Stimulated activated CD4-positive, alpha-beta T cell treated with anti-CD3 and anti-CD28 coated beads, Interleukin-12 subunit alpha, Interleukin-12 subunit beta, amount 100 ng/mL, for 24 hours (primary cell): ENCODE data around the gene KLHL12.
A peak's percentile ranks its signal among the peaks of the same experiment; 100 is the strongest.

Source experiments
- DNase-seq, 2 experiments: peaks; one replicate each; pipeline ENCODE4 v3.0.0-alpha.2; 2020; ENCODE audit warnings: low read depth in 2 of 2

Gene KLHL12

GRCh38 chr1:202926581-202927491 is at the start of gene KLHL12:
Gene KLHL12, minus strand, starts transcription at chr1:202927234. Its CDS starts 2,072 bp downstream, at chr1:202925162.
- peak; percentile 92 to 93 for DNase-seq

GRCh38 chr1:202976633-202977032 is 49.6 kb upstream of the KLHL12 start:
- no peak for DNase-seq

- DNase-seq = no peak
These were observed 47.8 kb upstream of the KLHL12 start for GRCh38 chr1:202974856-202975255.

GRCh38 chr1:202972046-202972445 is 45.0 kb upstream of the KLHL12 start:
- no peak for DNase-seq

GRCh38 chr1:202968895-202969295 is 41.9 kb upstream of the KLHL12 start:
- DNase-seq = no peak

- no peak for DNase-seq
These were observed 41.3 kb upstream of the KLHL12 start for GRCh38 chr1:202968351-202968750.

- no peak for DNase-seq
These were observed 40.7 kb upstream of the KLHL12 start for GRCh38 chr1:202967684-202968281.

- no peak for DNase-seq
These were observed 39.2 kb upstream of the KLHL12 start for GRCh38 chr1:202966006-202966898.

- DNase-seq = no peak
These were observed 38.4 kb upstream of the KLHL12 start for GRCh38 chr1:202965422-202965821.

- no peak for DNase-seq
These were observed 37.9 kb upstream of the KLHL12 start for GRCh38 chr1:202964791-202965410.

GRCh38 chr1:202961220-202961880 is 34.3 kb upstream of the KLHL12 start:
- DNase-seq = no peak

- no peak for DNase-seq
These were observed 32.2 kb upstream of the KLHL12 start for GRCh38 chr1:202959276-202959620.

GRCh38 chr1:202958544-202959275 is 31.7 kb upstream of the KLHL12 start:
- DNase-seq = no peak

GRCh38 chr1:202957733-202958543 is 30.9 kb upstream of the KLHL12 start, which contains the start of gene ADIPOR1:
Gene ADIPOR1, minus strand, starts transcription at chr1:202958312. Its CDS starts 7,242 bp downstream, at chr1:202951070.
- peak; percentile 87 to 91 for DNase-seq

GRCh38 chr1:202956969-202957368 is 29.9 kb upstream of the KLHL12 start:
- no peak for DNase-seq

- DNase-seq = no peak
These were observed 27.2 kb upstream of the KLHL12 start for GRCh38 chr1:202954057-202954745.

- DNase-seq = no peak
These were observed 26.4 kb upstream of the KLHL12 start for GRCh38 chr1:202953392-202953791.

GRCh38 chr1:202952818-202953217 is 25.8 kb upstream of the KLHL12 start:
- no peak for DNase-seq

GRCh38 chr1:202952099-202952498 is 25.1 kb upstream of the KLHL12 start:
- DNase-seq = no peak
